ENCODE data around the gene ABCA9.

DNA sequence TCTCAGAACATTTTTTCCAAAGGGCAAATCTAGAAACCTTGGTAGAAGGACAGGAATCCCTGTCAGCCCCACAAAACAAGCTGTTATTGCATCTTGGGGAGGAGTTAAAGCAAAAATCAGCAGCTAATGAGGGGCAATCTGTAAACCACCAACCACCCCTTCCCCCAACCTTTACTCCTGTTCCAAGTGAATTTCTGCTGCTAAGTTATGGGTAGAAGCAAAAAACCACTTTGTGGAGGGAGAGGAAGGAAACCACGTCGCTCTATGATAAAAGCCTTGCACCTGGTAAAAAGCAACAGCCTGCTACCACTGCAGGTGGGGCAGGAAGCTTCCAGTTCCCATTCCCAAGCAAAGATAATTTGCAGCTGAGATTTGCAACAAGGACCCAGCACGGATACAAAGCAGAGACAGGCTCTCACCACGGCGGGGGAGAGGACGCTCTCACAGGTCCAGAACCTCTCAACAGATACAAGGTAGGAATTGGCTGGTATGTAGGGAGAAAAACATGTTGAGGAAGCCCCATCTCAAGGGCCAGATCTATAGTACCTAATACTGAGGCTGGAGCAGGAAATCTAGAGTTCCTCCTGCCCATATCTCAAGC is 116.2 kb downstream of the ABCA9 start:
- TF ChIP-seq EZH2 (IDR thresholded peaks at IDR 0.05) (no peak), POLR2AphosphoS5 (IDR thresholded peaks at IDR 0.05; ENCODE audit: borderline replicate concordance, low read depth, low read length) (no peak), FOXP2 (optimal IDR thresholded peaks at IDR 0.05; ENCODE audit: control extremely low read depth, extremely low read length, insufficient read depth) (no peak)

All from SK-N-MC (cell line).